ENCODE results near the gene CUL9.

Gene CUL9

DNA sequence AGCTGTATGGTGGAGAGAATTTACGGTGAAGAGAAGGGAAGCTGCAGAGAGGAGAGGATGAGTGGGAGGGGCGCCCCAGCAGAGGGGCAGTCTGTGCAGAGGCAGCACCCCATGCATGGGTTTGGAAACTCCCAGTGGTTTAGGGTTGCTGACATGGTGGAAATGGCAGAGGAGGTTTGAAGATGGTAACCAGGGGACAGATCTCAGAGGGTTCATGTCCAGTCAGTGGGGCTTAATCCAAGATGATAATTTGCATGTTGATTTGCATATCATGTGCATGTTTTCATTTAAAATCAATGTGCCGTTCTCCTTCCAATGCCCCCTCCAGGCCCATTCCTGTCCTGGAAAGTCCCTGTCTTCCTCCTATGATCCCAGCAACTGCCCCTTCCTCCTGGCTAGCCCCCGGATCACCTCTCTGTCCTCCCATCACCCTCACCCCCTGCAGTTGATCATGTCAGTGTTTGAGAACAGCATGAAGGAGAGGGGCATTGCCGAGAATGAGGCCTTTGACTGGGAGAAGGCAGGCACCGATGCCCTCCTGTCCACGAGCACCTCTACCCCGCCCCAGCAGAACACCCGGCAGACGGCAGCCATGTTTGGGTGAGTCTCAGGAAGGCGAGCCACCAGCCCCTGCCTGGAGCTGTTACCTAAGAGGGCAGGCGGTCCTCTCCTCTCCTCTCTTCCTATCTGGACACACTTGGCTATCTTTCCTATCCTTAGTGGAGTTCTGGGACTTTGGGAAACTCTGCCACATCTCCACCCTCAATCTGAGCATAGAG lies 75.6 kb downstream of the CUL9 start:
- H3K36me3 ChIP-seq (ENCODE audit: control insufficient read depth, insufficient read depth, low read length): no peaks in the 10 kb centered on the region
- H3K27me3 ChIP-seq (ENCODE audit: control insufficient read depth, insufficient read depth, low read length): peaks cover 14% of the 10 kb centered on the region
- H3K9ac ChIP-seq (ENCODE audit: low read length): no peak overlapping the region
- no peaks in the 10 kb centered on the region for H3K9me3 ChIP-seq (ENCODE audit: control insufficient read depth, low read length)
- peaks cover 3% of the 10 kb centered on the region for H3K4me1 ChIP-seq (ENCODE audit: control insufficient read depth, insufficient read depth, low read length)
- H3K4me3 ChIP-seq (ENCODE audit: low read length): no peak overlapping the region

DNA sequence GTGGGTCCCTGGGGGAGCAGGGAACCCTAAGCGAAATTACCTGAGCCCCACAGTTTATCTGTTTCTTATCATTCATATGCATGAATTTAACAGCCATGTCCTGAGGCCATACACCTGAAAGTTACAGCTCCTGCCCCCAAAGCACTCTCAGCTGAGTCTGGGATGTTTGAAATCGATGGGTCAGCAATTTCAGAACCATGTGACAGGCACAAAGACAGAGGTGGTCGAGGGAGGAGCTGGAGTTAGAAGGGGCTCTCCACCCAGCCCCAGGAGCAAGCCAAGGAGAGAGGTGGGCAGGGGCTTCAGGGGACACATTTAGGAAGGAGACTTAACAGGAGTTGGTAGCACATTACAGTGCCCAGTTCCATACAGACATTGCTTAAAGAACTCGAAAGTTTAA lies 76.2 kb downstream of the CUL9 start:
- H3K9me3 ChIP-seq (ENCODE audit: control insufficient read depth, low read length): no peaks in the 10 kb centered on the region
- no peak overlapping the region for H3K9ac ChIP-seq (ENCODE audit: low read length)
- peaks cover 3% of the 10 kb centered on the region for H3K4me1 ChIP-seq (ENCODE audit: control insufficient read depth, insufficient read depth, low read length)
- H3K27me3 ChIP-seq (ENCODE audit: control insufficient read depth, insufficient read depth, low read length): peaks cover 7% of the 10 kb centered on the region
- no peak overlapping the region for H3K4me3 ChIP-seq (ENCODE audit: low read length)
- no peaks in the 10 kb centered on the region for H3K36me3 ChIP-seq (ENCODE audit: control insufficient read depth, insufficient read depth, low read length)

GRCh38 chr6:43258807-43259686 lies 77.1 kb downstream of the CUL9 start:
- Histone ChIP-seq H3K27me3 (ENCODE audit: control insufficient read depth, insufficient read depth, low read length) (peaks cover 6% of the 10 kb centered on the region), H3K4me3 (ENCODE audit: low read length) (no peak overlapping the region), H3K9me3 (ENCODE audit: control insufficient read depth, low read length) (no peaks in the 10 kb centered on the region), H3K36me3 (ENCODE audit: control insufficient read depth, insufficient read depth, low read length) (no peaks in the 10 kb centered on the region), H3K4me1 (ENCODE audit: control insufficient read depth, insufficient read depth, low read length) (peaks cover 3% of the 10 kb centered on the region), H3K9ac (ENCODE audit: low read length) (no peak overlapping the region)

DNA sequence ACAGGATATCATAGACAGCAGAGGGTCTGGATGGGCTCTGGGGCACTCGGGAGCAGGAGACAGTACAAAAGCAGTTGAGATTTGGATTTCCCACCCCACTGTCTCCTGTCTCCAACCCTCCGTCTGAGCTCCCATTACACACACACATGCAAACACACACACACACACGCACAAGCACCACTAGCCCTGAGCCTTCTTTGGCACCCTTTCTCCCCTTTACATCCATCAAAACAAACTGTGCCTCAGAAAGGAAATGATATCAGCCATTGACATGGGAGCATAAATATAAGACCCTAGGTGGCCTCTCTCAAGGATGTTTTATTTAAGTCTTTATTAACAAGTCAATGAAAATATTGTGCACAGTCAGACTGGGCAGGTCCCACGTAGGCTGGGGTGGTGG lies 78.8 kb downstream of the CUL9 start:
- Histone ChIP-seq H3K9ac (ENCODE audit: low read length) (no peak overlapping the region), H3K27me3 (ENCODE audit: control insufficient read depth, insufficient read depth, low read length) (peaks cover 6% of the 10 kb centered on the region), H3K36me3 (ENCODE audit: control insufficient read depth, insufficient read depth, low read length) (no peaks in the 10 kb centered on the region), H3K9me3 (ENCODE audit: control insufficient read depth, low read length) (no peaks in the 10 kb centered on the region), H3K4me3 (ENCODE audit: low read length) (no peak overlapping the region), H3K4me1 (ENCODE audit: control insufficient read depth, insufficient read depth, low read length) (peaks cover 3% of the 10 kb centered on the region)

GRCh38 chr6:43261198-43261597 lies 79.2 kb downstream of the CUL9 start:
- Histone ChIP-seq H3K9ac (ENCODE audit: low read length) (no peak overlapping the region), H3K4me3 (ENCODE audit: low read length) (no peak overlapping the region), H3K4me1 (ENCODE audit: control insufficient read depth, insufficient read depth, low read length) (peaks cover 3% of the 10 kb centered on the region), H3K9me3 (ENCODE audit: control insufficient read depth, low read length) (no peaks in the 10 kb centered on the region), H3K27me3 (ENCODE audit: control insufficient read depth, insufficient read depth, low read length) (peaks cover 6% of the 10 kb centered on the region), H3K36me3 (ENCODE audit: control insufficient read depth, insufficient read depth, low read length) (no peaks in the 10 kb centered on the region)

GRCh38 chr6:43262000-43262779 lies 80.2 kb downstream of the CUL9 start:
- peaks cover 6% of the 10 kb centered on the region for H3K4me1 ChIP-seq (ENCODE audit: control insufficient read depth, insufficient read depth, low read length)
- no peak overlapping the region for H3K4me3 ChIP-seq (ENCODE audit: low read length)
- H3K36me3 ChIP-seq (ENCODE audit: control insufficient read depth, insufficient read depth, low read length): no peaks in the 10 kb centered on the region
- peaks cover 3% of the 10 kb centered on the region for H3K27me3 ChIP-seq (ENCODE audit: control insufficient read depth, insufficient read depth, low read length)
- H3K9ac ChIP-seq (ENCODE audit: low read length): no peak overlapping the region
- no peaks in the 10 kb centered on the region for H3K9me3 ChIP-seq (ENCODE audit: control insufficient read depth, low read length)

GRCh38 chr6:43262780-43263313 lies 80.9 kb downstream of the CUL9 start:
- no peak overlapping the region for H3K9ac ChIP-seq (ENCODE audit: low read length)
- no peak overlapping the region for H3K4me3 ChIP-seq (ENCODE audit: low read length)

DNA sequence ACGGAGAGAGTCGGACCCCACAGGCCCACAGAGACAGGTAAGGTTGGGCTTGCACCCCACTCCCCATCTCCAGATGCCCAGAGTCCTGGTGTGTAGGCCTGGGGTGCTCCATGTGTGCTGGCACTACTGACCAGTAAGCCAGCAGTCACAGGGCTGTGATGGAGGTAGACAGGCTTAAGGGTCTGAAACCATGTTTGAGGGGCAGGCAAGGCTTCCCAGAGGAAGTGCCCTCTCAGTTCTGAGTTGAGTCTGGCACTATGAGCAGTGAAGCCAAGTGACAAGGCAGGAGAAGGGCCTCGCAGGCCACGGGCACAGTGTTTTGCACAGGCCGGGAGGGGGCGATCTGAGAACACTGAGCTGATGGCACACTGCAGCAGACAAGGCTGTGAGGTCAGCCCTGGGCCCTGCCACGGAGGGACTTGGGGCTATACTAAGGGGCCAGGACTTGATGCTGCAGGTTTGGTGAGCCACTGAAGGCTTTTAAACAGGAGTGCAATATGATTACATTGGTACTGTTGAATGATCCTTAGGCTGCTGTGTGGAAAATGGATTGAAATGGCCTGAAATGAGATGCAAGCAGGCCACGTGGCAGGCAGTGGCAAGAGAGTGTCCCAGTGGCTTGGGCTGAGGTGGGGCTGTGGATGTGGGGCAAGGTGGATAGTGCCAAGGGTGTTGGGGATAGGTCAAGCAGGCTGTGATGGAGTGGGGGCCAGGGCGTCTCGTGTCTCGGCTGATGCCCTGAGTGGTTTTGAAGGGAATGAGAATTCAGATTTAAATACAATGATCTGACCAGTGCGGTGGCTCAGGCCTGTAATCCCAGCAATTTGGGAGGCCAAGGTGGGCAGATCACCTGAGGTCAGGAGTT lies 81.5 kb downstream of the CUL9 start:
- Histone ChIP-seq H3K4me3 (ENCODE audit: low read length) (no peak overlapping the region), H3K27me3 (ENCODE audit: control insufficient read depth, insufficient read depth, low read length) (no peaks in the 10 kb centered on the region), H3K4me1 (ENCODE audit: control insufficient read depth, insufficient read depth, low read length) (peaks cover 19% of the 10 kb centered on the region), H3K36me3 (ENCODE audit: control insufficient read depth, insufficient read depth, low read length) (no peaks in the 10 kb centered on the region), H3K9ac (ENCODE audit: low read length) (no peak overlapping the region), H3K9me3 (ENCODE audit: control insufficient read depth, low read length) (no peaks in the 10 kb centered on the region)

More at GRCh38 chr6:43262780-43263313, 80.9 kb downstream of the CUL9 start:
- Histone ChIP-seq H3K4me1 (ENCODE audit: control insufficient read depth, insufficient read depth, low read length) (peaks cover 12% of the 10 kb centered on the region), H3K27me3 (ENCODE audit: control insufficient read depth, insufficient read depth, low read length) (peaks cover 3% of the 10 kb centered on the region), H3K9me3 (ENCODE audit: control insufficient read depth, low read length) (no peaks in the 10 kb centered on the region), H3K36me3 (ENCODE audit: control insufficient read depth, insufficient read depth, low read length) (no peaks in the 10 kb centered on the region)

GRCh38 chr6:43264599-43265145 lies 82.7 kb downstream of the CUL9 start:
- H3K4me3 ChIP-seq (ENCODE audit: low read length): no peak overlapping the region
- H3K4me1 ChIP-seq (ENCODE audit: control insufficient read depth, insufficient read depth, low read length): peaks cover 30% of the 10 kb centered on the region
- H3K36me3 ChIP-seq (ENCODE audit: control insufficient read depth, insufficient read depth, low read length): no peaks in the 10 kb centered on the region
- H3K27me3 ChIP-seq (ENCODE audit: control insufficient read depth, insufficient read depth, low read length): no peaks in the 10 kb centered on the region
- no peak overlapping the region for H3K9ac ChIP-seq (ENCODE audit: low read length)
- no peaks in the 10 kb centered on the region for H3K9me3 ChIP-seq (ENCODE audit: control insufficient read depth, low read length)

- peaks cover 39% of the 10 kb centered on the region for H3K4me1 ChIP-seq (ENCODE audit: control insufficient read depth, insufficient read depth, low read length)
- no peaks in the 10 kb centered on the region for H3K9me3 ChIP-seq (ENCODE audit: control insufficient read depth, low read length)
- no peak overlapping the region for H3K4me3 ChIP-seq (ENCODE audit: low read length)
- H3K36me3 ChIP-seq (ENCODE audit: control insufficient read depth, insufficient read depth, low read length): no peaks in the 10 kb centered on the region
- H3K9ac ChIP-seq (ENCODE audit: low read length): no peak overlapping the region
- no peaks in the 10 kb centered on the region for H3K27me3 ChIP-seq (ENCODE audit: control insufficient read depth, insufficient read depth, low read length)
Observed at GRCh38 chr6:43265564-43265963, 83.6 kb downstream of the CUL9 start.
